Endothelial cell of umbilical vein (primary cell): ENCODE results near the gene OR7C1. TPM values are rescaled to one million over a fixed set of nuclear protein-coding genes. Genes with fewer than 3 reads are reported as not detected.

Experiments used
- BruUV-seq: library from RNA; stranded (reverse); fragments of 400-500 nt; replicated peaks from 2 replicates; lab custom pipeline; 2021; lab: Mats Ljungman, UMichigan
- CTCF ChIA-PET: fragments of 300-600, 350-600 bp; sonication (Branson Sonifier 250); formaldehyde crosslinking; loops from one replicate; lab custom pipeline; 2021; ENCODE audit warnings: antibody characterized with exemption, inconsistent platforms; lab: Charles Lee
- POLR2A ChIA-PET: fragments of 300-600, 350-600 bp; sonication (Branson Sonifier 250); formaldehyde crosslinking; loops from one replicate; lab custom pipeline; 2021; ENCODE audit warnings: antibody characterized with exemption, inconsistent platforms; lab: Charles Lee
- DNase-seq: peaks from one replicate; pipeline ENCODE4 v3.0.0-alpha.2; 2011; ENCODE audit warnings: low read depth, low spot score
- FAIRE-seq: peaks from 2 replicates; lab custom pipeline; 2011; peaks lifted over from hg19 to GRCh38; lab: Jason Lieb, UNC
- H2AFZ ChIP-seq: 2 replicates; pipeline ENCODE4 v1.6.0; 2012; ENCODE audit warnings: low read depth, low read length, control low read depth, inconsistent platforms
- H3K27ac ChIP-seq: 2 replicates; pipeline ENCODE4 v1.5.1; 2011; ENCODE audit warnings: low read depth, mild to moderate bottlenecking, control low read depth, low read length, moderate library complexity; ENCODE audit not compliant: insufficient read depth
- H3K27me3 ChIP-seq, 2 experiments: 2 replicates each; pipeline versions ENCODE4 v1.6.0 to v1.6.1; 2011; ENCODE audit warnings: low read length in 2 of 2, mixed read lengths in 1 of 2; ENCODE audit not compliant: control insufficient read depth in 2 of 2, insufficient read depth in 2 of 2
- H3K36me3 ChIP-seq, 2 experiments: 2 replicates in 1 of 2; 3 replicates in 1 of 2; pipeline ENCODE4 v1.5.1; 2011; ENCODE audit warnings: low read length in 2 of 2, mild to moderate bottlenecking in 1 of 2, moderate library complexity in 1 of 2; ENCODE audit not compliant: control insufficient read depth in 2 of 2, insufficient read depth in 2 of 2; ENCODE audit errors: extremely low read depth in 1 of 2
- H3K4me1 ChIP-seq: 3 replicates; pipeline ENCODE4 v1.5.1; 2011; ENCODE audit warnings: mild to moderate bottlenecking, low read length; ENCODE audit not compliant: control insufficient read depth, insufficient read depth; ENCODE audit errors: extremely low read depth
- H3K4me2 ChIP-seq: 2 replicates; pipeline ENCODE4 v1.6.1; 2011; ENCODE audit warnings: low read length, control low read depth, mixed read lengths; ENCODE audit not compliant: insufficient read depth
- H3K4me3 ChIP-seq, 3 experiments: fragments of 200-600 bp in 1 of 3; sonication (generic), shearing (Covaris generic) in 1 of 3; replicated peaks in 1 of 3; 2 replicates each; pipeline ENCODE4 v1.5.1; 2011 to 2016; ENCODE audit warnings: control low read depth in 3 of 3, low read length in 3 of 3, mild to moderate bottlenecking in 2 of 3, inconsistent platforms in 1 of 3, low read depth in 1 of 3, moderate library complexity in 1 of 3; ENCODE audit not compliant: insufficient read depth in 1 of 3
- H3K79me2 ChIP-seq: 2 replicates; pipeline ENCODE4 v1.6.0; 2012; ENCODE audit warnings: low read length, inconsistent platforms; ENCODE audit not compliant: control insufficient read depth, insufficient read depth
- H3K9ac ChIP-seq: replicated peaks from 2 replicates; pipeline ENCODE3; 2011; ENCODE audit warnings: low read length, control low read depth; ENCODE audit not compliant: insufficient read depth; ENCODE audit errors: extremely low read depth
- H3K9me1 ChIP-seq: replicated peaks from 3 replicates; pipeline ENCODE4 v1.6.0; 2011; ENCODE audit warnings: mild to moderate bottlenecking, low read length; ENCODE audit not compliant: control insufficient read depth, insufficient read depth; ENCODE audit errors: extremely low read depth
- H3K9me3 ChIP-seq: replicated peaks from 2 replicates; pipeline ENCODE4 v1.5.1; 2012; ENCODE audit warnings: low read length, inconsistent platforms; ENCODE audit not compliant: control insufficient read depth, insufficient read depth
- H4K20me1 ChIP-seq: replicated peaks from 2 replicates; pipeline ENCODE3; 2011; ENCODE audit warnings: mild to moderate bottlenecking, low read length; ENCODE audit not compliant: control insufficient read depth, insufficient read depth; ENCODE audit errors: extremely low read depth
- CTCF ChIP-seq, 2 donors: IDR thresholded peaks; 1 replicate in 1 of 2; 2 replicates in 1 of 2; pipeline ENCODE4 v1.5.1; 2011; ENCODE audit warnings: low read length in 2 of 2, mild to moderate bottlenecking in 2 of 2, moderate library complexity in 2 of 2, control low read depth in 1 of 2, inconsistent platforms in 1 of 2, low read depth in 1 of 2; ENCODE audit not compliant: insufficient read depth in 1 of 2; ENCODE audit errors: extremely low read depth in 1 of 2
- EZH2 ChIP-seq: IDR thresholded peaks from 2 replicates; pipeline ENCODE4 v1.6.1; 2012; ENCODE audit warnings: borderline replicate concordance, low read depth, mild to moderate bottlenecking, moderate library complexity, low read length, inconsistent platforms; ENCODE audit not compliant: severe bottlenecking
- FOS ChIP-seq: IDR thresholded peaks from 2 replicates; pipeline ENCODE4 v1.6.1; 2011; ENCODE audit warnings: mild to moderate bottlenecking, low read length, moderate library complexity, borderline replicate concordance; ENCODE audit not compliant: insufficient read depth
- MYC ChIP-seq: IDR thresholded peaks from one replicate; pipeline ENCODE4 v1.6.1; 2011; ENCODE audit warnings: mild to moderate bottlenecking, low read depth, low read length
- dilution Hi-C: fragments of 300-500 bp; cut with MboI; formaldehyde crosslinking; loops from one replicate; pipeline ENCODE4 v1.15.0; 2019; ENCODE audit warnings: low sequenced_read_pairs; ENCODE audit not compliant: extremely low pct_ligation_motif_present
- intact Hi-C: fragments of 100-400 bp; cut with micrococcal nuclease; formaldehyde crosslinking; loops from one replicate; pipeline ENCODE4 v1.10.0; 2022
- polyA plus RNA-seq, 4 experiments: library from polyadenylated mRNA; depleted of rRNA in 3 of 4; stranded (reverse) in 3 of 4; unstranded in 1 of 4; fragments of >200 nt; gene quantifications; 2 replicates each; pipeline versions ENCODE4 v1.2.1 to v1.2.3, GENCODE V29; 2011 to 2012; ENCODE audit warnings: missing spikeins in 1 of 4
- total RNA-seq: library from RNA; stranded (reverse); gene quantifications from 2 replicates; pipeline ENCODE4 v1.2.3, GENCODE V29; 2021

Gene OR7C1
- total and polyA plus RNA-seq, 2 donors (not counting 3 experiments of a cell fraction or from before 2014, with no cell fraction given): not detected

GRCh38 chr19:14770944-14771839 is 63.8 kb downstream of the OR7C1 start:
- Histone ChIP-seq H3K9me3 (no peaks in the 10 kb centered on the region), H3K27ac (no peak overlapping the region), H3K4me2 (no peak overlapping the region), H3K9ac (no peak overlapping the region), H3K9me1 (no peaks in the 10 kb centered on the region), H3K27me3 (no peaks in the 10 kb centered on the region), H3K4me1 (no peaks in the 10 kb centered on the region), H3K4me3 (no peak overlapping the region), H2AFZ (no peak overlapping the region), H4K20me1 (no peaks in the 10 kb centered on the region), H3K79me2 (no peaks in the 10 kb centered on the region), H3K36me3 (no peaks in the 10 kb centered on the region)
- intact Hi-C loops (no loop called here), dilution Hi-C loops (no loop called here)
- FAIRE-seq (no peak), DNase-seq (no peak)
- TF ChIP-seq FOS (no peak), MYC (no peak), EZH2 (no peak)
- ChIA-PET CTCF (no interaction called here), POLR2A (no interaction called here)
- BruUV-seq: no TSS peak

DNA sequence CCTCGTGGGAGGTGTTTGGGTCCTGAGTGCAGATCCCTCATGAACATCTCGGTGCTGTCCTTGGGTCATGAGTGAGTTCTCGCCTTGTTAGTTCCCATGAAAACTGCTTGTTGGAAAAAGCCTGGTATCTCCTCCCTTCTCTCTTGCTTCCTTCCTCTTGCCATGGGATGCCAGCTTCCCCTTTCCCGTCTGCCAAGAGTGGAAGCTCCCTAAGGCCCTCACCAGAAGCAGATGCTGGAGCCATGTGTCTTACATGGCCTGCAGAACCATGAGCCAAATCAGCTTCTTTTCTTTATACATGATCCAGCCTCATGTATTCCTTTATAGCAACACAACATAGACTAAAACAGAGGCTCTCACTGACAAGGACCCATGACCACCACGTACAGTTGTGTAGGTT is 64.8 kb downstream of the OR7C1 start:
- FAIRE-seq (no peak), DNase-seq (no peak)
- no TSS peak for BruUV-seq
- Histone ChIP-seq H3K4me3 (no peak overlapping the region), H4K20me1 (no peaks in the 10 kb centered on the region), H3K9ac (no peak overlapping the region), H3K27me3 (no peaks in the 10 kb centered on the region), H3K4me1 (no peaks in the 10 kb centered on the region), H3K36me3 (no peaks in the 10 kb centered on the region), H3K27ac (no peak overlapping the region), H2AFZ (no peak overlapping the region), H3K79me2 (no peaks in the 10 kb centered on the region), H3K9me3 (no peaks in the 10 kb centered on the region), H3K4me2 (no peak overlapping the region), H3K9me1 (no peaks in the 10 kb centered on the region)
- POLR2A ChIA-PET: no interaction called here
- dilution Hi-C loops: no loop called here
- TF ChIP-seq CTCF (IDR thresholded peaks at IDR 0.05; ENCODE audit: extremely low read depth in 1 of 2, insufficient read depth in 1 of 2, low read depth in 1 of 2, low read length in 2 of 2): no peak
- CTCF ChIA-PET: no interaction called here
- intact Hi-C loops: no loop called here
